Measurements from ENCODE around the gene TBC1D2B. TPM values are rescaled to one million over a fixed set of nuclear protein-coding genes. Genes with fewer than 3 reads are reported as not detected.

Gene TBC1D2B
- total RNA-seq, 1 experiment from 2014 or later, result 18.3 TPM

GRCh38 chr15:78073046-78073787 is 4.3 kb downstream of the TBC1D2B start:
- no peaks in the 10 kb centered on the region for H3K9me3 Mint-ChIP-seq
- no peak overlapping the region for H3K27ac Mint-ChIP-seq
- peaks cover under 1% of the 10 kb centered on the region; the same call in 1 of the 2 replicates for H3K27me3 Mint-ChIP-seq (ENCODE audit: low read depth)
- H3K36me3 Mint-ChIP-seq, result peaks cover 2% of the 10 kb centered on the region; the same call in 1 of the 2 replicates
- CTCF ChIA-PET, result no interaction called here
- POLR2A ChIA-PET, result no interaction called here
- no peak overlapping the region for H3K4me3 Mint-ChIP-seq
- DNase-seq (ENCODE audit: low spot score) (no peak), ATAC-seq (no peak)
- TF ChIP-seq CREM (CRISPR knock-in tag; IDR thresholded peaks at IDR 0.05) (no peak), SMAD4 (CRISPR knock-in tag; IDR thresholded peaks at IDR 0.05) (no peak)
- H3K4me1 Mint-ChIP-seq, result peaks cover 27% of the 10 kb centered on the region

GRCh38 chr15:78072080-78072892 is 5.2 kb downstream of the TBC1D2B start:
- no peak overlapping the region for H3K4me3 Mint-ChIP-seq
- peaks cover 2% of the 10 kb centered on the region; the same call in 1 of the 2 replicates for H3K36me3 Mint-ChIP-seq
- ATAC-seq, result no peak
- H3K27ac Mint-ChIP-seq, result 0 out of 2 replicates have a peak overlapping the region, but pooled peaks have one; percentile 38
- peak; percentile 2 for DNase-seq (ENCODE audit: low spot score)
- ChIA-PET POLR2A (no interaction called here), CTCF (interaction anchor here (0.8 kb wide), 1 partner anchor 36 kb away, joined by 4 read pairs; no protein-coding TSS in a partner anchor)
- no peaks in the 10 kb centered on the region for H3K27me3 Mint-ChIP-seq (ENCODE audit: low read depth)
- H3K4me1 Mint-ChIP-seq, result peaks cover 27% of the 10 kb centered on the region
- no peaks in the 10 kb centered on the region for H3K9me3 Mint-ChIP-seq
- no peak for TF ChIP-seq MAX (CRISPR knock-in tag; IDR thresholded peaks at IDR 0.05)
- no peak for TF ChIP-seq GRHL2 (CRISPR knock-in tag; IDR thresholded peaks at IDR 0.05; ENCODE audit: insufficient replicate concordance, severe bottlenecking)
- TF ChIP-seq ZNF281 (CRISPR knock-in tag; IDR thresholded peaks at IDR 0.05), result no peak
- TF ChIP-seq CREB1 (CRISPR knock-in tag; IDR thresholded peaks at IDR 0.05), result no peak
- TF ChIP-seq RELA (CRISPR knock-in tag; IDR thresholded peaks at IDR 0.05; ENCODE audit: borderline replicate concordance), result no peak
- no peak for TF ChIP-seq ZNF121 (CRISPR knock-in tag; IDR thresholded peaks at IDR 0.05)
- TF ChIP-seq SOX15 (CRISPR knock-in tag; IDR thresholded peaks at IDR 0.05), result no peak
- no peak for TF ChIP-seq CDX4 (CRISPR knock-in tag; IDR thresholded peaks at IDR 0.05; ENCODE audit: borderline replicate concordance)
- no peak for TF ChIP-seq JAZF1 (CRISPR knock-in tag; IDR thresholded peaks at IDR 0.05)
- TF ChIP-seq PREB (CRISPR knock-in tag; IDR thresholded peaks at IDR 0.05; ENCODE audit: borderline replicate concordance), result no peak
- no peak for TF ChIP-seq ZNF232 (CRISPR knock-in tag; IDR thresholded peaks at IDR 0.05)
- TF ChIP-seq KAT7 (CRISPR knock-in tag; IDR thresholded peaks at IDR 0.05; ENCODE audit: borderline replicate concordance), result no peak
- no peak for TF ChIP-seq ZNF532 (CRISPR knock-in tag; IDR thresholded peaks at IDR 0.05; ENCODE audit: borderline replicate concordance)
- no peak for TF ChIP-seq ZSCAN18 (CRISPR knock-in tag; IDR thresholded peaks at IDR 0.05)
- no peak for TF ChIP-seq RORB (CRISPR knock-in tag; IDR thresholded peaks at IDR 0.05)

All from WTC11 (cell line).